OCI-LY1 (cell line): ENCODE results near the gene ADAMTSL4.
"Not testable (repeated sequence)": the region's sequence is repeated elsewhere in the genome, so short reads cannot be mapped to it uniquely, and the experiment has no call there.

ENCODE experiments used
- H2AFZ ChIP-seq: fragments of 200-600 bp; sonication (generic), shearing (Covaris generic); 2 replicates; pipeline ENCODE4 v1.6.0; 2014; ENCODE audit warnings: antibody characterized with exemption, mild to moderate bottlenecking, low read length
- H3F3A ChIP-seq: fragments of 200-600 bp; sonication (generic), shearing (Covaris generic); 2 replicates; pipeline ENCODE4 v1.6.0; 2014; ENCODE audit warnings: mild to moderate bottlenecking, antibody characterized with exemption, low read length, moderate library complexity; ENCODE audit not compliant: insufficient read depth
- H3K27ac ChIP-seq: fragments of 200-600 bp; sonication (generic); 2 replicates; pipeline ENCODE4 v1.5.1; 2014; ENCODE audit warnings: low read length, mixed run types, mild to moderate bottlenecking, low read depth; ENCODE audit not compliant: poor library complexity, severe bottlenecking
- H3K27me3 ChIP-seq: fragments of 200-600 bp; sonication (generic); 2 replicates; pipeline ENCODE4 v1.6.0; 2014; ENCODE audit warnings: antibody characterized with exemption, mild to moderate bottlenecking, low read length, moderate library complexity; ENCODE audit not compliant: insufficient read depth
- H3K36me3 ChIP-seq: fragments of 200-600 bp; sonication (generic); 2 replicates; pipeline ENCODE4 v1.6.1; 2014; ENCODE audit warnings: mild to moderate bottlenecking, antibody characterized with exemption, low read length, moderate library complexity, mixed read lengths; ENCODE audit not compliant: insufficient read depth
- H3K4me1 ChIP-seq: fragments of 200-600 bp; sonication (generic); 2 replicates; pipeline ENCODE4 v1.5.1; 2014; ENCODE audit warnings: mild to moderate bottlenecking, low read length, moderate library complexity; ENCODE audit not compliant: insufficient read depth, severe bottlenecking
- H3K4me2 ChIP-seq: fragments of 200-600 bp; sonication (generic), shearing (Covaris generic); 2 replicates; pipeline ENCODE4 v1.6.1; 2014; ENCODE audit warnings: low read length
- H3K4me3 ChIP-seq: fragments of 200-600 bp; sonication (generic); 2 replicates; pipeline ENCODE4 v1.5.1; 2014; ENCODE audit warnings: low read length, low read depth, mild to moderate bottlenecking, mixed read lengths; ENCODE audit not compliant: poor library complexity, severe bottlenecking
- H3K79me2 ChIP-seq: fragments of 200-600 bp; shearing (Covaris generic); 2 replicates; pipeline ENCODE4 v1.6.1; 2016; ENCODE audit warnings: mixed run types, low read length, mixed read lengths; ENCODE audit not compliant: insufficient read depth
- H3K9ac ChIP-seq: fragments of 200-600 bp; sonication (generic), shearing (Covaris generic); 2 replicates; pipeline ENCODE4 v1.6.1; 2014; ENCODE audit warnings: mild to moderate bottlenecking, low read length, mixed read lengths
- H3K9me2 ChIP-seq: fragments of 200-600 bp; sonication (generic), shearing (Covaris generic); 2 replicates; pipeline ENCODE4 v1.6.1; 2014; ENCODE audit warnings: low read depth, mild to moderate bottlenecking, low read length, mixed read lengths
- H3K9me3 ChIP-seq: fragments of 200-600 bp; shearing (Covaris generic); 2 replicates; pipeline ENCODE4 v1.6.1; 2014; ENCODE audit warnings: low read length, mixed read lengths
- H4K20me1 ChIP-seq: fragments of 200-600 bp; sonication (generic), shearing (Covaris generic); 2 replicates; pipeline ENCODE4 v1.6.0; 2016; ENCODE audit warnings: mild to moderate bottlenecking, low read length; ENCODE audit not compliant: insufficient read depth
- EZH2 ChIP-seq: fragments of 200-600 bp; sonication (generic), shearing (Covaris generic); IDR thresholded peaks from 2 replicates; pipeline ENCODE4 v1.8.0; 2017; ENCODE audit warnings: borderline replicate concordance, mixed run types, mild to moderate bottlenecking, antibody characterized with exemption, low read length, moderate library complexity, mixed read lengths
- TF ChIP-seq, protein P1 (sequence below): fragments of 200-600 bp; sonication (generic), shearing (Covaris generic); IDR thresholded peaks from 2 replicates; pipeline ENCODE4 v1.5.1; 2017; ENCODE audit warnings: mild to moderate bottlenecking, antibody characterized with exemption, low read length, moderate library complexity, mixed read lengths

The ADAMTSL4 gene

GRCh38 chr1:150581437-150581836, 32.2 kb downstream of the ADAMTSL4 start:
- H3K4me3 ChIP-seq, H2AFZ ChIP-seq, H3K4me2 ChIP-seq, H3F3A ChIP-seq, H4K20me1 ChIP-seq, H3K27me3 ChIP-seq, H3K9me2 ChIP-seq, H3K9me3 ChIP-seq, H3K9ac ChIP-seq: not testable (repeated sequence)
- Histone ChIP-seq H3K4me1 (peaks cover 24% of the 10 kb centered on the region), H3K79me2 (peaks cover 30% of the 10 kb centered on the region), H3K36me3 (peaks cover 28% of the 10 kb centered on the region), H3K27ac (peak overlapping the region; percentile 69)

- not testable (repeated sequence) for H3K27ac ChIP-seq, H3K9me3 ChIP-seq, H3F3A ChIP-seq, H3K9me2 ChIP-seq, H3K4me3 ChIP-seq, H3K9ac ChIP-seq, H4K20me1 ChIP-seq, H3K4me2 ChIP-seq, H3K27me3 ChIP-seq, H2AFZ ChIP-seq
- peaks cover 23% of the 10 kb centered on the region for H3K36me3 ChIP-seq
- peaks cover 24% of the 10 kb centered on the region for H3K79me2 ChIP-seq
- H3K4me1 ChIP-seq = peaks cover 19% of the 10 kb centered on the region
These were observed 32.8 kb downstream of the ADAMTSL4 start for GRCh38 chr1:150581962-150582361.

DNA sequence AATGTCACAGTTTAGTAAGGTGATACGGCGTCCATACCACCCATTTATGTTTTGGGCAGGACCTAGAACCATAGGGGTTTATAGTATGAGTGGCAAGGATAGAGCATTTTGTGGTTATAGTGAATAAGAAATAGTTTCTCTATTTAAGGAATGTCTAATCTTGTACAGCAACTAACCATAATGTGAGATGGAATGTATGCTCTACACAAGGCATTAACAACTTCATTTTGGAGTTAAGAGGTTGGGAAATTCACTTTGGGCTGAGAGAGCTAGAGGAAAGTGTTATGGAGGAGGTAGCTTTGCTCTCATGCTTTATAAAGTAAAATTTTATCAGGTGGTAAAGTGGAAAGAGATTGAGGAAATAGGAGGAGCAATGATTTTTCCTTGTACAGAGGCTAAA, 33.2 kb downstream of the ADAMTSL4 start:
- no peaks in the 10 kb centered on the region for H3K27me3 ChIP-seq
- no peak overlapping the region for H3K4me2 ChIP-seq
- no peak overlapping the region for H2AFZ ChIP-seq
- H3K9me2 ChIP-seq = no peaks in the 10 kb centered on the region
- H3K4me3 ChIP-seq = no peak overlapping the region
- H3K27ac ChIP-seq = peak overlapping the region; percentile 29
- H3F3A ChIP-seq = no peaks in the 10 kb centered on the region
- peaks cover 15% of the 10 kb centered on the region for H3K4me1 ChIP-seq
- TF ChIP-seq, protein P1, sequence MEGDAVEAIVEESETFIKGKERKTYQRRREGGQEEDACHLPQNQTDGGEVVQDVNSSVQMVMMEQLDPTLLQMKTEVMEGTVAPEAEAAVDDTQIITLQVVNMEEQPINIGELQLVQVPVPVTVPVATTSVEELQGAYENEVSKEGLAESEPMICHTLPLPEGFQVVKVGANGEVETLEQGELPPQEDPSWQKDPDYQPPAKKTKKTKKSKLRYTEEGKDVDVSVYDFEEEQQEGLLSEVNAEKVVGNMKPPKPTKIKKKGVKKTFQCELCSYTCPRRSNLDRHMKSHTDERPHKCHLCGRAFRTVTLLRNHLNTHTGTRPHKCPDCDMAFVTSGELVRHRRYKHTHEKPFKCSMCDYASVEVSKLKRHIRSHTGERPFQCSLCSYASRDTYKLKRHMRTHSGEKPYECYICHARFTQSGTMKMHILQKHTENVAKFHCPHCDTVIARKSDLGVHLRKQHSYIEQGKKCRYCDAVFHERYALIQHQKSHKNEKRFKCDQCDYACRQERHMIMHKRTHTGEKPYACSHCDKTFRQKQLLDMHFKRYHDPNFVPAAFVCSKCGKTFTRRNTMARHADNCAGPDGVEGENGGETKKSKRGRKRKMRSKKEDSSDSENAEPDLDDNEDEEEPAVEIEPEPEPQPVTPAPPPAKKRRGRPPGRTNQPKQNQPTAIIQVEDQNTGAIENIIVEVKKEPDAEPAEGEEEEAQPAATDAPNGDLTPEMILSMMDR = no peak
- no peak for TF ChIP-seq EZH2
- H4K20me1 ChIP-seq = 0 out of 2 replicates have a peak, but pooled peaks cover 1% of the 10 kb centered on the region
- no peak overlapping the region for H3K9ac ChIP-seq
- no peaks in the 10 kb centered on the region for H3K9me3 ChIP-seq
- peaks cover 19% of the 10 kb centered on the region for H3K36me3 ChIP-seq
- H3K79me2 ChIP-seq = peaks cover 20% of the 10 kb centered on the region

GRCh38 chr1:150596095-150596892, 47.1 kb downstream of the ADAMTSL4 start:
- Histone ChIP-seq H3K9ac (no peak overlapping the region), H3K27ac (no peak overlapping the region), H3F3A (no peaks in the 10 kb centered on the region), H2AFZ (no peak overlapping the region), H3K4me1 (no peaks in the 10 kb centered on the region), H3K36me3 (no peaks in the 10 kb centered on the region), H3K27me3 (no peaks in the 10 kb centered on the region), H3K4me2 (no peak overlapping the region), H3K79me2 (no peaks in the 10 kb centered on the region), H3K4me3 (no peak overlapping the region), H4K20me1 (no peaks in the 10 kb centered on the region), H3K9me2 (no peaks in the 10 kb centered on the region), H3K9me3 (no peaks in the 10 kb centered on the region)
- TF ChIP-seq, protein P1 = no peak
- TF ChIP-seq EZH2 = no peak
